IMR-90 (cell line): ENCODE data around the gene APCDD1L.

ENCODE experiments used
- CTCF ChIP-seq: conservative IDR thresholded peaks from 2 replicates; pipeline ENCODE4 v1.5.1; 2012; ENCODE audit warnings: mild to moderate bottlenecking, low read depth, low read length, improper control_type of control experiment
- ELK1 ChIP-seq: fragments of 150-350 bp; IDR thresholded peaks from 2 replicates; pipeline ENCODE4 v1.6.1; 2016; ENCODE audit warnings: low read depth, mild to moderate bottlenecking, low read length, moderate library complexity, borderline replicate concordance
- POLR2A ChIP-seq: IDR thresholded peaks from 2 replicates; pipeline ENCODE4 v1.6.1; 2012; ENCODE audit warnings: mild to moderate bottlenecking, low read depth, low read length
- RFX5 ChIP-seq: IDR thresholded peaks from 2 replicates; pipeline ENCODE4 v1.8.0; 2012; ENCODE audit warnings: low read depth, mild to moderate bottlenecking, low read length, moderate library complexity
- USF2 ChIP-seq: fragments of 150-350 bp; IDR thresholded peaks from 2 replicates; pipeline ENCODE4 v1.6.1; 2017; ENCODE audit warnings: mild to moderate bottlenecking, antibody characterized with exemption, low read length, low read depth

DNA sequence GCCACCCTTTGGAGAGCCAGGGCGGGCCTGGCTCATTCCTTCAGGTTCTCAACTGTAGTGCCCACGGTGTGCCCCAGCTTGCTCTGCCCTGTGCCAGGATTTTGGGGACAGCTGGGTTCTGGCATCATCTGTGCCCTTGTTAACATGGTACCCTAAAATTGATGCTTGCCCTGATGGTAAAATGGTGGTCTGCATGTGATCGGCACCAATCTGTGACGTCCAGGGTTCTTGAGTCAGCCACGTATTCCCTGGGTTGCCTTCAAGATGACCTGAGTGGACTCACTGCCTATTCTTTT, 31.2 kb upstream of the APCDD1L start:
- TF ChIP-seq CTCF (no peak), ELK1 (no peak), USF2 (no peak), RFX5 (no peak), POLR2A (no peak)
